HepG2 (cell line): ENCODE measurements around the gene CCDC122. TPM values are rescaled to one million over a fixed set of nuclear protein-coding genes. Genes with fewer than 3 reads are reported as not detected.
A peak's percentile ranks its signal among the peaks of the same experiment; 100 is the strongest.

Source experiments
- ARNT ChIP-seq: fragments of 450-650 bp; IDR thresholded peaks from 2 replicates; pipeline ENCODE4 v1.6.1; 2017
- BORCS8-MEF2B ChIP-seq: sonication (generic); formaldehyde crosslinking; IDR thresholded peaks from 2 replicates; pipeline ENCODE4 v1.8.0; 2022; ENCODE audit warnings: mild to moderate bottlenecking, missing genetic modification reagents
- CC2D1A ChIP-seq: sonication (generic); formaldehyde crosslinking; IDR thresholded peaks from 2 replicates; pipeline ENCODE4 v1.8.1; 2023; ENCODE audit warnings: mild to moderate bottlenecking, missing genetic modification reagents
- ERF ChIP-seq: IDR thresholded peaks from 2 replicates; pipeline ENCODE4 v1.6.1; 2018; ENCODE audit warnings: missing biosample characterization, missing genetic modification reagents
- HNF4A ChIP-seq: sonication (generic); formaldehyde crosslinking; IDR thresholded peaks from 2 replicates; pipeline ENCODE4 v1.4.0; 2020; ENCODE audit warnings: missing genetic modification reagents
- IKZF1 ChIP-seq: fragments of 450-650 bp; IDR thresholded peaks from 2 replicates; pipeline ENCODE4 v1.7.1; 2016
- MBD4 ChIP-seq: IDR thresholded peaks from 2 replicates; pipeline ENCODE4 v1.6.1; 2012; ENCODE audit warnings: low read length, inconsistent platforms, borderline replicate concordance
- NONO ChIP-seq, 2 experiments: fragments of 450-650 bp in 1 of 2; sonication (generic) in 1 of 2; formaldehyde crosslinking in 1 of 2; IDR thresholded peaks in 1 of 2; conservative IDR thresholded peaks in 1 of 2; 2 replicates each; pipeline versions ENCODE4 v1.6.1 to v1.8.0; 2017 to 2022; ENCODE audit warnings: mild to moderate bottlenecking in 1 of 2, missing genetic modification reagents in 1 of 2, moderate library complexity in 1 of 2
- PLRG1 ChIP-seq: fragments of 450-650 bp; conservative IDR thresholded peaks from 2 replicates; pipeline ENCODE4 v1.6.1; 2016
- PRPF4 ChIP-seq: fragments of 200-400 bp; formaldehyde crosslinking; IDR thresholded peaks from 2 replicates; pipeline ENCODE4 v1.6.1; 2016; ENCODE audit warnings: low read length, low read depth; ENCODE audit not compliant: poor library complexity, severe bottlenecking
- SCMH1 ChIP-seq: sonication (generic); formaldehyde crosslinking; IDR thresholded peaks from 2 replicates; pipeline ENCODE4 v1.9.0; 2021; ENCODE audit warnings: missing genetic modification reagents, mild to moderate bottlenecking, borderline replicate concordance
- ZFP41 ChIP-seq: sonication (generic); formaldehyde crosslinking; IDR thresholded peaks from 2 replicates; pipeline ENCODE4 v1.4.0; 2020; ENCODE audit warnings: mild to moderate bottlenecking, missing genetic modification reagents, borderline replicate concordance
- ZNF138 ChIP-seq: sonication (generic); formaldehyde crosslinking; IDR thresholded peaks from 2 replicates; pipeline ENCODE4 v1.5.0; 2020; ENCODE audit warnings: mild to moderate bottlenecking, low read depth, missing genetic modification reagents
- ZNF3 ChIP-seq: IDR thresholded peaks from 2 replicates; pipeline ENCODE4 v1.7.0; 2017; ENCODE audit warnings: inconsistent platforms
- ZNF510 ChIP-seq: sonication (generic); formaldehyde crosslinking; IDR thresholded peaks from 2 replicates; pipeline ENCODE4 v1.4.0; 2020; ENCODE audit warnings: low read depth, mild to moderate bottlenecking, missing genetic modification reagents
- ZNF720 ChIP-seq: sonication (generic); formaldehyde crosslinking; IDR thresholded peaks from 2 replicates; pipeline ENCODE4 v1.4.0; 2020; ENCODE audit warnings: missing genetic modification reagents
- polyA plus RNA-seq, 8 experiments: library from polyadenylated mRNA; depleted of rRNA in 3 of 8; stranded (reverse) in 7 of 8; unstranded in 1 of 8; fragments of >200 nt; fragmentation: Illumina TruSeq in 4 of 8; extraction: Trizol in 4 of 8; gene quantifications; 2 replicates each; pipeline versions ENCODE4 v1.2.1 to v1.2.3, GENCODE V29; 2011 to 2016; ENCODE audit warnings: low read depth in 4 of 8, missing spikeins in 1 of 8, mixed read lengths in 1 of 8; ENCODE audit not compliant: insufficient read depth in 1 of 8
- total RNA-seq, 5 experiments: library from RNA; depleted of rRNA; stranded (reverse); fragments of >200 nt; fragmentation: Illumina TruSeq; extraction: Trizol; gene quantifications; 2 replicates each; pipeline ENCODE4 v1.2.3, GENCODE V29; 2016; ENCODE audit warnings: low read depth in 1 of 5
- TF ChIP-seq, protein P1 (sequence below): sonication (generic); formaldehyde crosslinking; IDR thresholded peaks from 2 replicates; pipeline ENCODE4 v1.8.1; 2023; ENCODE audit warnings: mild to moderate bottlenecking, missing genetic modification reagents
- TF ChIP-seq, protein P2 (sequence below): sonication (generic); formaldehyde crosslinking; IDR thresholded peaks from 2 replicates; pipeline ENCODE4 v1.4.0; 2020; ENCODE audit warnings: missing genetic modification reagents, borderline replicate concordance
- TF ChIP-seq, protein P3 (sequence below): IDR thresholded peaks from 2 replicates; pipeline ENCODE4 v1.6.1; 2016; ENCODE audit warnings: mild to moderate bottlenecking, missing biosample characterization, missing genetic modification reagents
- TF ChIP-seq, protein P4 (sequence below): sonication (generic); formaldehyde crosslinking; IDR thresholded peaks from 2 replicates; pipeline ENCODE4 v1.8.1; 2023; ENCODE audit warnings: missing genetic modification reagents, mild to moderate bottlenecking, borderline replicate concordance
- TF ChIP-seq, protein P5 (sequence below): sonication (generic); formaldehyde crosslinking; conservative IDR thresholded peaks from 2 replicates; pipeline ENCODE4 v1.8.0; 2022; ENCODE audit warnings: mild to moderate bottlenecking, moderate library complexity, missing genetic modification reagents

Gene CCDC122
- total and polyA plus RNA-seq, 2 of the 13 experiments (the other 11 are each of a cell fraction or from before 2014, with no cell fraction given) = 0.32 to 3.5 TPM

DNA sequence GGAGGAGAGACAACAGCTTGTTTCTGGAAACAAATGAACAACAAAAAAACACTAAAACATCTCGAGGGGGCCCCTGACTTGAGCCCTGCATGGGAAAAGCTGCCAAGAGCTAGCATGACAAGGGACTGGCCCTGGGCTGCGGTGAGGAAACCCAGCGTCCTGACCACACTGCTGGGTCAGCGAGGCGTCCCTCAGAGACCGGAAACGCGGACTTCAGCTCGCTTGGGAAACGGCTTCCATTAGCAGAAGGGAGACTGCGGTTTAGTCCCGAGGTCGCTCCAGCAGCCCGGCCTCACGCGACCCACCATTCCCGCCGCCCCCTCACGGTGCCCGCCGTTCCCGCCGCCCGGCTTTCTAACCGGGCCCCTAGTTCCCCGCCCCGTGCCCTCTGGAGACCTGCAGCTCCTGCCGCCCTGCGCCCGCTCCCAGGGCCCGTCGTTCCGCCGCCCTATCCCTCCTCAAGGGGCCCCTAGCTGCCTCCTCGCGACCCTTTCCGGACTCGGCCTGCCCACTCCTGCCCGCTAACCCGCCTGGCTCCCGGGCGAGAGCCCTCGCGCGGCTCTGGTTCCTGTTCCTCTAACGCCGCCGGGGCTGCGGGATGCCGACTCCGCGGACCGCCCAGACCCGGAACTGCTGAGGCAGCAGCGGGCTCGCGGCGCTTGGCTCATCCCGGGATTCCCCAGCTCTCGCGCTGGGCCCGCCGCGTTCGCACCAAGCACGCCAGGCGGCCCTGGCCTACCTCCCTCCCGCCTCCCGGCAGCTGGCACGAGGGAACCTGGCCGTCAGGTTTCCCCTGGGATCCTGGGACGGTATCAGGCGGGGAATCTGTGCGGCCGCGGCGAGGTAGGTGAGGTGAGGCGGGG, at the start of gene CCDC122 (continued):
- TF ChIP-seq, protein P1, sequence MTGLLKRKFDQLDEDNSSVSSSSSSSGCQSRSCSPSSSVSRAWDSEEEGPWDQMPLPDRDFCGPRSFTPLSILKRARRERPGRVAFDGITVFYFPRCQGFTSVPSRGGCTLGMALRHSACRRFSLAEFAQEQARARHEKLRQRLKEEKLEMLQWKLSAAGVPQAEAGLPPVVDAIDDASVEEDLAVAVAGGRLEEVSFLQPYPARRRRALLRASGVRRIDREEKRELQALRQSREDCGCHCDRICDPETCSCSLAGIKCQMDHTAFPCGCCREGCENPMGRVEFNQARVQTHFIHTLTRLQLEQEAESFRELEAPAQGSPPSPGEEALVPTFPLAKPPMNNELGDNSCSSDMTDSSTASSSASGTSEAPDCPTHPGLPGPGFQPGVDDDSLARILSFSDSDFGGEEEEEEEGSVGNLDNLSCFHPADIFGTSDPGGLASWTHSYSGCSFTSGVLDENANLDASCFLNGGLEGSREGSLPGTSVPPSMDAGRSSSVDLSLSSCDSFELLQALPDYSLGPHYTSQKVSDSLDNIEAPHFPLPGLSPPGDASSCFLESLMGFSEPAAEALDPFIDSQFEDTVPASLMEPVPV (CRISPR knock-in tag) = peak; percentile 68
- TF ChIP-seq ZFP41 (0 out of 2 replicates have a peak, but pooled peaks have one; percentile 51), ZNF138 (CRISPR knock-in tag) (no peak), ARNT (no peak), MBD4 (no peak), ZNF720 (CRISPR knock-in tag) (no peak), ZNF3 (CRISPR knock-in tag) (no peak), ERF (CRISPR knock-in tag) (peak; percentile 73; the same call in 1 of the 2 replicates), PLRG1 (no peak), SCMH1 (CRISPR knock-in tag) (no peak), CC2D1A (no peak), NONO (IDR thresholded peaks at IDR 0.05) (no peak), NONO (CRISPR knock-in tag; conservative IDR thresholded peaks at IDR 0.05) (peak; percentile 67; the same call in 1 of the 2 replicates), HNF4A (CRISPR knock-in tag) (no peak), IKZF1 (no peak), BORCS8-MEF2B (peak; percentile 96), ZNF510 (no peak), PRPF4 (no peak)
- TF ChIP-seq, protein P2, sequence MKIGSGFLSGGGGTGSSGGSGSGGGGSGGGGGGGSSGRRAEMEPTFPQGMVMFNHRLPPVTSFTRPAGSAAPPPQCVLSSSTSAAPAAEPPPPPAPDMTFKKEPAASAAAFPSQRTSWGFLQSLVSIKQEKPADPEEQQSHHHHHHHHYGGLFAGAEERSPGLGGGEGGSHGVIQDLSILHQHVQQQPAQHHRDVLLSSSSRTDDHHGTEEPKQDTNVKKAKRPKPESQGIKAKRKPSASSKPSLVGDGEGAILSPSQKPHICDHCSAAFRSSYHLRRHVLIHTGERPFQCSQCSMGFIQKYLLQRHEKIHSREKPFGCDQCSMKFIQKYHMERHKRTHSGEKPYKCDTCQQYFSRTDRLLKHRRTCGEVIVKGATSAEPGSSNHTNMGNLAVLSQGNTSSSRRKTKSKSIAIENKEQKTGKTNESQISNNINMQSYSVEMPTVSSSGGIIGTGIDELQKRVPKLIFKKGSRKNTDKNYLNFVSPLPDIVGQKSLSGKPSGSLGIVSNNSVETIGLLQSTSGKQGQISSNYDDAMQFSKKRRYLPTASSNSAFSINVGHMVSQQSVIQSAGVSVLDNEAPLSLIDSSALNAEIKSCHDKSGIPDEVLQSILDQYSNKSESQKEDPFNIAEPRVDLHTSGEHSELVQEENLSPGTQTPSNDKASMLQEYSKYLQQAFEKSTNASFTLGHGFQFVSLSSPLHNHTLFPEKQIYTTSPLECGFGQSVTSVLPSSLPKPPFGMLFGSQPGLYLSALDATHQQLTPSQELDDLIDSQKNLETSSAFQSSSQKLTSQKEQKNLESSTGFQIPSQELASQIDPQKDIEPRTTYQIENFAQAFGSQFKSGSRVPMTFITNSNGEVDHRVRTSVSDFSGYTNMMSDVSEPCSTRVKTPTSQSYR (CRISPR knock-in tag) = peak; percentile 66; the same call in 1 of the 2 replicates
- TF ChIP-seq, protein P3, sequence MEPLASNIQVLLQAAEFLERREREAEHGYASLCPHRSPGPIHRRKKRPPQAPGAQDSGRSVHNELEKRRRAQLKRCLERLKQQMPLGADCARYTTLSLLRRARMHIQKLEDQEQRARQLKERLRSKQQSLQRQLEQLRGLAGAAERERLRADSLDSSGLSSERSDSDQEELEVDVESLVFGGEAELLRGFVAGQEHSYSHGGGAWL (CRISPR knock-in tag) = peak; percentile 86
- TF ChIP-seq, protein P4, sequence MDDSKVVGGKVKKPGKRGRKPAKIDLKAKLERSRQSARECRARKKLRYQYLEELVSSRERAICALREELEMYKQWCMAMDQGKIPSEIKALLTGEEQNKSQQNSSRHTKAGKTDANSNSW (CRISPR knock-in tag) = peak; percentile 60; the same call in 1 of the 2 replicates
- TF ChIP-seq, protein P5, sequence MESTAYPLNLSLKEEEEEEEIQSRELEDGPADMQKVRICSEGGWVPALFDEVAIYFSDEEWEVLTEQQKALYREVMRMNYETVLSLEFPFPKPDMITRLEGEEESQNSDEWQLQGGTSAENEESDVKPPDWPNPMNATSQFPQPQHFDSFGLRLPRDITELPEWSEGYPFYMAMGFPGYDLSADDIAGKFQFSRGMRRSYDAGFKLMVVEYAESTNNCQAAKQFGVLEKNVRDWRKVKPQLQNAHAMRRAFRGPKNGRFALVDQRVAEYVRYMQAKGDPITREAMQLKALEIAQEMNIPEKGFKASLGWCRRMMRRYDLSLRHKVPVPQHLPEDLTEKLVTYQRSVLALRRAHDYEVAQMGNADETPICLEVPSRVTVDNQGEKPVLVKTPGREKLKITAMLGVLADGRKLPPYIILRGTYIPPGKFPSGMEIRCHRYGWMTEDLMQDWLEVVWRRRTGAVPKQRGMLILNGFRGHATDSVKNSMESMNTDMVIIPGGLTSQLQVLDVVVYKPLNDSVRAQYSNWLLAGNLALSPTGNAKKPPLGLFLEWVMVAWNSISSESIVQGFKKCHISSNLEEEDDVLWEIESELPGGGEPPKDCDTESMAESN (CRISPR knock-in tag) = peak; percentile 71
